PC-3 (cell line): ENCODE results near the gene PPIF.

Source experiments
- EZH2phosphoT487 ChIP-seq: fragments of 300-600 bp; sonication (generic); IDR thresholded peaks from 2 replicates; pipeline ENCODE4 v1.6.1; 2018; ENCODE audit warnings: mild to moderate bottlenecking, antibody characterized with exemption, low read length, borderline replicate concordance
- TF ChIP-seq, protein P1 (sequence below): fragments of 300-600 bp; sonication (generic); conservative IDR thresholded peaks from 2 replicates; pipeline ENCODE4 v1.5.1; 2017; ENCODE audit warnings: antibody characterized with exemption, low read depth, mild to moderate bottlenecking, low read length

DNA sequence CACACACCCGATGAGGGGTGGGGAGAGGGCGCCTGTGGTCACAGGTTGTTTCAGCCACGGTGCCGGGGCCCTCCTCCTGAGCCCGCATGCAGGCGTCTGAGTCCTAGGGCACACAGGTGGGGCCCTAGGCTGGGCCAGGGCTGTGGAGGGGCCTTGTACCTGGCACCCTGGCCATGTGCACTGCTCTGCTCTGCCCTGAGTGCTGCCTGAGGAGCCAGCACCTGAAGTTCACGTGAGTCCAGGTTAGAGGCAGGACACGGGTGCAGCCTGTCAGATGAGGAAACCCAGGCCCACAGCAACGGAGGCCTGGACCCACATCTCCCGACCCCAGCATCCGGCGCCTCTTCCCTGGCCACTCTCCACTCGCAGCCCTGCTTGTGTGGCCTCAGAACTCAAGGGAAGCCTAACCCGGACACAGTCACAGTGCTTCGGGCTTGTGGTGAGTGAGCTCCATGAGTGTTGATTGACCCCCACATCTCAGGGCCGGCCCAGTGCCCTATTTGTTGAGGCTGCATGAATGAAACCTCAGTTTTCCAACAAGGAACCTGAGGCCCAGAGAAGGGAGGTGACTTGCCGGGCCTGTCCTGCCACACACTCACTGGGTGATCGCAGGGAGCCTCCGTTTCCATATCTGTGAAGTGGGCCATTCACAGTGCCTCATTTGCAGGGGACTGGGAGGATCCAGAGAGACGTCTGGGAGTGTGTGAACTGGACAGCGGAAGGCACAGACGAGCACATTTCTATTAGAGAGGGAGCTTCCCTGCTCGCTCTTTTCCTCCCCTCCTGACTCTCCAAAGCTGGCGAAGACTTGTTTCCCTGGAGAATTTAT, 39.6 kb downstream of the PPIF start:
- TF ChIP-seq, protein P1, sequence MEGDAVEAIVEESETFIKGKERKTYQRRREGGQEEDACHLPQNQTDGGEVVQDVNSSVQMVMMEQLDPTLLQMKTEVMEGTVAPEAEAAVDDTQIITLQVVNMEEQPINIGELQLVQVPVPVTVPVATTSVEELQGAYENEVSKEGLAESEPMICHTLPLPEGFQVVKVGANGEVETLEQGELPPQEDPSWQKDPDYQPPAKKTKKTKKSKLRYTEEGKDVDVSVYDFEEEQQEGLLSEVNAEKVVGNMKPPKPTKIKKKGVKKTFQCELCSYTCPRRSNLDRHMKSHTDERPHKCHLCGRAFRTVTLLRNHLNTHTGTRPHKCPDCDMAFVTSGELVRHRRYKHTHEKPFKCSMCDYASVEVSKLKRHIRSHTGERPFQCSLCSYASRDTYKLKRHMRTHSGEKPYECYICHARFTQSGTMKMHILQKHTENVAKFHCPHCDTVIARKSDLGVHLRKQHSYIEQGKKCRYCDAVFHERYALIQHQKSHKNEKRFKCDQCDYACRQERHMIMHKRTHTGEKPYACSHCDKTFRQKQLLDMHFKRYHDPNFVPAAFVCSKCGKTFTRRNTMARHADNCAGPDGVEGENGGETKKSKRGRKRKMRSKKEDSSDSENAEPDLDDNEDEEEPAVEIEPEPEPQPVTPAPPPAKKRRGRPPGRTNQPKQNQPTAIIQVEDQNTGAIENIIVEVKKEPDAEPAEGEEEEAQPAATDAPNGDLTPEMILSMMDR, result no peak
- no peak for TF ChIP-seq EZH2phosphoT487
